ENCODE measurements around the gene BRAP.

BRAP gene

GRCh38 chr12:111656016-111656415, 29.7 kb downstream of the BRAP start:
- no peak for TF ChIP-seq CTCF (IDR thresholded peaks at IDR 0.05)

DNA sequence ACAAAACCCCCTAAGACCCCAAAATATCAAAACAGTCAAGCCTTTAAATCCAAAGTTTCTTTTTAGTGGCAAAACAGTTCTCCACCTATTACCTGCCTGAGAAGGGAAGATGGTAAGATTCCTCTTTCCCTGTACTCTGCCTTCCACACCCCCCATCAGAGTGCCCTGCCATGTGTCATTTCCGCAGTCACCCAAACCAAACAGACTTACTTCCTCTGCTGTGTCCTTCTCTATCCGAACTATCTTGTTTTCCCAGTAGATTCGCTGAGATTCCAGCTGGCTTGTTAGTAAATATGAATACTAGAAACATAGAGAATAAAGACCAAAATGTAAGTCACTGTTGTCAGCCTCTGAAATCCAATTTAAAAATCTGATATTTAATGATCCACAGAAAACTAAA, 30.4 kb downstream of the BRAP start:
- no peak for TF ChIP-seq CTCF (IDR thresholded peaks at IDR 0.05)

DNA sequence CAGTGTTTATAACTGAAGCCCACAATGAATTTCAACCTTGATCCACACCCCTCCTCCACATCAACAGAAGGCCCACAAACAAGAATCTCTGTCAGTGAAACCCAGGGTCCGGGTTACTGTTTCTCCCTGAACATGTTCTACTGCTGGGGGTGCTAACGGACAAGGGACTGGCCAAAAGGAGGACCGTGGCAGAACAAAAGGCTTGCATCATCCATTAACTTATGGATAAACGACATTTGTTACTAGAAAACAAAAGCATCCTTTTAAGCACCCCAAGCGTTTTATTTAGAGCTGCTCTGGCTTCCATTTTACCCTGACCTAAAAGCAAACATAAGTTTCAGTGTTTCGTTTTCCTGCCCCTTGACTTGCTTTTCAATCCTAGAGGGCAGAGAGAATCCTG, 32.2 kb downstream of the BRAP start:
- TF ChIP-seq CTCF (IDR thresholded peaks at IDR 0.05), result no peak

DNA sequence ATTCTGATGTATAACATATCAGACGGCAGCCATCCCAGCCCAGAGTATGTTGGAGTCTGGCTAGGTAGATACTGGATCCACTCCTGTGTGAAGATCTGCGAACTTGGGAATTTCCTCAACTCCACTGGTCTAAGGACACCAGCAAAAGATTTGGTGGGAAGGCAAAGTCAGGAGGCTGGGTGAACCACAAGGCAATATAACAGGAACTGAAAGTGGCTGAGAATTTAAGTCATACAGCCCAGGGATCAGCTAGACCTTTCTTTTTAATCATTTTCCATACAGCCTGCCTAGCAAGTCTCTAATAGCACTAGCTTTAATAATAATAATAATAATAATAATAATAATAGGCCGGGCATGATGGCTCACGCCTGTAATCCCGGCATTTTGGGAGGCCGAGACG, 34.8 kb downstream of the BRAP start:
- TF ChIP-seq CTCF (IDR thresholded peaks at IDR 0.05), result no peak

GRCh38 chr12:111645433-111645832, 40.3 kb downstream of the BRAP start:
- no peak for TF ChIP-seq CTCF (IDR thresholded peaks at IDR 0.05)

GRCh38 chr12:111643427-111643826, 42.3 kb downstream of the BRAP start:
- TF ChIP-seq CTCF (IDR thresholded peaks at IDR 0.05), result no peak

DNA sequence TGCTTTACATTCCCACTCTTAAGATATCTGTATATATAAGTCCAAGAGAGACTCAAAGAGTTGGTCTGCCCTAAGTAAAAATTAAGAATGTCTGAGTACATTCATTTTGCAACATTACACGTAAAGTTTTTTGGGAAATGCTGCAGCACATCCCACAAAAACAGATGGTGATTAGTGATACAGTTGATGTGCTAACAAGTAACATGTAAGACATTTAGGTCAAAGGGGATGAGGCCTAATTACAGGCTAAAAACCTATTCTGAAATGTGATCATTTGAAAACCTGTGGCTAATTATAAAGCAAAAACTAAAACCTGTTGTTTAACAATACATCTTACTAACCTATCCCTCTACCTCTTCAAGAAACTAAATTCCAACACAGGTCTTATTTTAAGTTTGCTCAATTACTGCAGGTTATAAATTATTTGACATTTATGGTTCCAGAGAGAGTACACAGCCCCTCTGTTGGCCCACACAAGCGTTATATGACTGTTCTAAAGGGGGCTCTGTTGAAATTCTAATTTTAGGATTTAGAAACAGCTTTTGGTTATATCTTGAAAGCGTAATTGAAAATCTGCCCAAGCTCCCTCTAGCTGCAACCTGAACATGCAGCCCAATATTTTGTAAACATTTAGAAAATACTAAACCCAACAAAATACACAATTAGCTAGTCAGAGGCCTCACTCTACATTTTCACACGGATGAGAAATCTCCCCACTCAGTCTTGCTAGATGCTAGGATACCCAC, 42.9 kb downstream of the BRAP start:
- no peak; the same call in 1 of the 2 replicates for TF ChIP-seq CTCF (IDR thresholded peaks at IDR 0.05)

GRCh38 chr12:111640506-111640905, 45.2 kb downstream of the BRAP start:
- TF ChIP-seq CTCF (IDR thresholded peaks at IDR 0.05), result no peak
